ENCODE results near the gene SDSL.

DNA sequence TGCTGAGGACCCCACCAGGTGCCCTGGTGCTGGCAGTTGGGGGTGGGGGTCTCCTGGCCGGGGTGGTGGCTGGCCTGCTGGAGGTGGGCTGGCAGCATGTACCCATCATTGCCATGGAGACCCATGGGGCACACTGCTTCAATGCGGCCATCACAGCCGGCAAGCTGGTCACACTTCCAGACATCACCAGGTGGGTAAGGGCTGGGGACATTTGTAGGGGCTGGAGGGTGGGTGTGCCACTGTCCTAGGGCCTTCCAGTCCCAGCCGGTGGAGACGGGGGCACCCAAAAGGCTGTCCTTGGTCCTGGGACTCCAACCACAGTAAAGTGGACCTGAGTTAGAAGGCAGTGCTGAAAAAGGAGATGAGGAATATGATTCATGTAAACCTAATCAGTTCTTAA, 13.2 kb downstream of the SDSL start:
- TF ChIP-seq ZFHX2 (tag by site-specific recombination; conservative IDR thresholded peaks at IDR 0.05) (no peak), ZNF350 (tag by site-specific recombination; IDR thresholded peaks at IDR 0.05) (no peak), ZNF473 (tag by site-specific recombination; IDR thresholded peaks at IDR 0.05) (no peak), YY2 (tag by site-specific recombination; IDR thresholded peaks at IDR 0.05) (no peak), SETDB1 (IDR thresholded peaks at IDR 0.05; ENCODE audit: insufficient read length, low read length) (no peak), ZFP41 (tag by site-specific recombination; IDR thresholded peaks at IDR 0.05; ENCODE audit: borderline replicate concordance) (no peak)
- TF ChIP-seq, protein P1, sequence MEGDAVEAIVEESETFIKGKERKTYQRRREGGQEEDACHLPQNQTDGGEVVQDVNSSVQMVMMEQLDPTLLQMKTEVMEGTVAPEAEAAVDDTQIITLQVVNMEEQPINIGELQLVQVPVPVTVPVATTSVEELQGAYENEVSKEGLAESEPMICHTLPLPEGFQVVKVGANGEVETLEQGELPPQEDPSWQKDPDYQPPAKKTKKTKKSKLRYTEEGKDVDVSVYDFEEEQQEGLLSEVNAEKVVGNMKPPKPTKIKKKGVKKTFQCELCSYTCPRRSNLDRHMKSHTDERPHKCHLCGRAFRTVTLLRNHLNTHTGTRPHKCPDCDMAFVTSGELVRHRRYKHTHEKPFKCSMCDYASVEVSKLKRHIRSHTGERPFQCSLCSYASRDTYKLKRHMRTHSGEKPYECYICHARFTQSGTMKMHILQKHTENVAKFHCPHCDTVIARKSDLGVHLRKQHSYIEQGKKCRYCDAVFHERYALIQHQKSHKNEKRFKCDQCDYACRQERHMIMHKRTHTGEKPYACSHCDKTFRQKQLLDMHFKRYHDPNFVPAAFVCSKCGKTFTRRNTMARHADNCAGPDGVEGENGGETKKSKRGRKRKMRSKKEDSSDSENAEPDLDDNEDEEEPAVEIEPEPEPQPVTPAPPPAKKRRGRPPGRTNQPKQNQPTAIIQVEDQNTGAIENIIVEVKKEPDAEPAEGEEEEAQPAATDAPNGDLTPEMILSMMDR (tag by site-specific recombination; IDR thresholded peaks at IDR 0.05), result no peak
- TF ChIP-seq, protein P2, sequence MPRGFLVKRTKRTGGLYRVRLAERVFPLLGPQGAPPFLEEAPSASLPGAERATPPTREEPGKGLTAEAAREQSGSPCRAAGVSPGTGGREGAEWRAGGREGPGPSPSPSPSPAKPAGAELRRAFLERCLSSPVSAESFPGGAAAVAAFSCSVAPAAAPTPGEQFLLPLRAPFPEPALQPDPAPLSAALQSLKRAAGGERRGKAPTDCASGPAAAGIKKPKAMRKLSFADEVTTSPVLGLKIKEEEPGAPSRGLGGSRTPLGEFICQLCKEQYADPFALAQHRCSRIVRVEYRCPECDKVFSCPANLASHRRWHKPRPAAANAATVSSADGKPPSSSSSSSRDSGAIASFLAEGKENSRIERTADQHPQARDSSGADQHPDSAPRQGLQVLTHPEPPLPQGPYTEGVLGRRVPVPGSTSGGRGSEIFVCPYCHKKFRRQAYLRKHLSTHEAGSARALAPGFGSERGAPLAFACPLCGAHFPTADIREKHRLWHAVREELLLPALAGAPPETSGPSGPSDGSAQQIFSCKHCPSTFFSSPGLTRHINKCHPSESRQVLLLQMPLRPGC (tag by site-specific recombination; IDR thresholded peaks at IDR 0.05), result no peak

Data from HEK293 (cell line).